GM12891 (cell line): Measurements from ENCODE around the gene CD200.

Experiments
- PAX5 ChIP-seq: IDR thresholded peaks from 2 replicates; pipeline ENCODE4 v1.6.1; 2011; ENCODE audit warnings: low read length, moderate library complexity, mild to moderate bottlenecking; ENCODE audit not compliant: insufficient read depth, severe bottlenecking
- POLR2A ChIP-seq: IDR thresholded peaks from 2 replicates; pipeline ENCODE4 v1.6.1; 2011; ENCODE audit warnings: low read depth, low read length, control low read depth
- POLR2AphosphoS5 ChIP-seq: IDR thresholded peaks from 2 replicates; pipeline ENCODE4 v1.6.1; 2011; ENCODE audit warnings: low read depth, low read length, control low read depth
- POU2F2 ChIP-seq: IDR thresholded peaks from 2 replicates; pipeline ENCODE4 v1.6.1; 2011; ENCODE audit warnings: low read depth, mild to moderate bottlenecking, control low read depth, low read length, moderate library complexity
- SPI1 ChIP-seq: IDR thresholded peaks from 2 replicates; pipeline ENCODE4 v1.6.1; 2011; ENCODE audit warnings: low read depth, low read length, control low read depth
- TAF1 ChIP-seq: IDR thresholded peaks from 2 replicates; pipeline ENCODE4 v1.6.1; 2011; ENCODE audit warnings: low read depth, low read length, control low read depth

DNA sequence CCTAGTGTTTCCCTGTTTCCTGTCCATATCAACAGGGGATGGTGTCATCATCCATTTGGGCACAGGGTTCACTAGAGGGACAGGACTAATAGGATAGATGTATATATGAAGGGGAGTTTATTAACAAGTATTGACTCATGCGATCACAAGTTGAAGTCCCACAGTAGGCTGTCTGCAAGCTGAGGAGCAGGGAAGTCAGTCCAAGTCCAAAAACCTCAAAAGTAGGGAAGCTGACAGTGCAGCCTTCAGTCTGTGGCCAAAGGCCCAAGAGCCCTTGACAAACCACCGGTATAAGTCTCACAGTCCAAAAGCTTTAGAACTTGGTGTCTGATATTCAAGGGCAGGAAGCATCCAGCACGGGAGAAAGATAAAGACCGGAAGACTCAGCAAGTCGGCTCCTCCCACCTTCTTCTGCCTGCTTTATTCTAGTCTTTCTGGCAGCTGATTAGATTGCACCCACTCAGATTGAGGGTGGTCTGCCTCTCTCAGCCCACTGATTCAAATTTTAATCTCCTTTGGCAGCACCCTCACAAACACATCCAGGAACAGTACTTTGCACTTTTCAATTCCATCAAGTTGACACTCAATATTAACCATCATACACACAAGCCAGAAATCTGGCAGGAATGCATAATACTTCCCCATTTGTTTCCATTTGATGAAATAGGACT lies 43.4 kb downstream of the CD200 start:
- no peak for TF ChIP-seq POLR2A
- no peak for TF ChIP-seq PAX5
- no peak for TF ChIP-seq POLR2AphosphoS5
- TF ChIP-seq TAF1 = no peak
- TF ChIP-seq SPI1 = no peak
- TF ChIP-seq POU2F2 = no peak
